OCI-LY7 (cell line): Measurements from ENCODE around the gene PDK1. TPM values are rescaled to one million over a fixed set of nuclear protein-coding genes. Genes with fewer than 3 reads are reported as not detected.
"Not testable (repeated sequence)": the region's sequence is repeated elsewhere in the genome, so short reads cannot be mapped to it uniquely, and the experiment has no call there.

Experiments used
- BruUV-seq: library from RNA; stranded (reverse); fragments of 400-500 nt; replicated peaks from 2 replicates; lab custom pipeline; 2021; lab: Mats Ljungman, UMichigan
- CTCF ChIA-PET: fragments of 300-600 bp; sonication (Branson Sonifier 250); formaldehyde crosslinking; loops from one replicate; lab custom pipeline; 2022; ENCODE audit warnings: antibody characterized with exemption; ENCODE audit not compliant: unreplicated experiment; lab: Charles Lee
- POLR2A ChIA-PET: fragments of 300-600 bp; sonication (Branson Sonifier 250); formaldehyde crosslinking; loops from one replicate; lab custom pipeline; 2022; ENCODE audit warnings: antibody characterized with exemption; lab: Charles Lee
- DNase-seq: peaks from one replicate; pipeline ENCODE4 v3.0.0-alpha.2; 2015; ENCODE audit warnings: low spot score
- H2AFZ ChIP-seq: fragments of 200-600 bp; sonication (generic), shearing (Covaris generic); 2 replicates; pipeline ENCODE4 v1.6.1; 2014; ENCODE audit warnings: mild to moderate bottlenecking, antibody characterized with exemption, low read length, moderate library complexity
- H3K27ac ChIP-seq: fragments of 200-600 bp; sonication (generic); 2 replicates; pipeline ENCODE4 v1.5.1; 2014; ENCODE audit warnings: mixed run types, low read depth, mild to moderate bottlenecking, moderate library complexity, low read length, inconsistent platforms; ENCODE audit not compliant: poor library complexity, severe bottlenecking
- H3K36me3 ChIP-seq: fragments of 200-600 bp; sonication (generic); 2 replicates; pipeline ENCODE4 v1.6.1; 2014; ENCODE audit warnings: mild to moderate bottlenecking, antibody characterized with exemption, low read length, moderate library complexity, mixed read lengths; ENCODE audit not compliant: insufficient read depth
- H3K4me1 ChIP-seq: fragments of 200-600 bp; sonication (generic); 2 replicates; pipeline ENCODE4 v1.5.1; 2014; ENCODE audit warnings: mild to moderate bottlenecking, low read length; ENCODE audit not compliant: insufficient read depth, poor library complexity, severe bottlenecking
- H3K4me2 ChIP-seq: fragments of 200-600 bp; sonication (generic); 2 replicates; pipeline ENCODE4 v1.6.1; 2014; ENCODE audit warnings: mild to moderate bottlenecking, low read length
- H3K4me3 ChIP-seq: fragments of 200-600 bp; sonication (generic); 2 replicates; pipeline ENCODE4 v1.5.1; 2014; ENCODE audit warnings: mild to moderate bottlenecking, low read depth, low read length; ENCODE audit not compliant: poor library complexity, severe bottlenecking
- H3K79me2 ChIP-seq: fragments of 200-600 bp; sonication (generic); 2 replicates; pipeline ENCODE4 v1.6.1; 2016; ENCODE audit warnings: low read depth, mild to moderate bottlenecking, low read length, moderate library complexity, mixed read lengths; ENCODE audit not compliant: insufficient read depth
- H3K9me2 ChIP-seq: fragments of 200-600 bp; sonication (generic); 2 replicates; pipeline ENCODE4 v1.6.1; 2016; ENCODE audit warnings: mild to moderate bottlenecking, low read length, mixed read lengths; ENCODE audit not compliant: insufficient read depth
- H3K9me3 ChIP-seq: fragments of 200-600 bp; sonication (generic); 2 replicates; pipeline ENCODE4 v1.6.1; 2014; ENCODE audit warnings: mild to moderate bottlenecking, mixed run types, low read length, mixed read lengths
- H4K20me1 ChIP-seq: fragments of 200-600 bp; sonication (generic); 2 replicates; pipeline ENCODE4 v1.6.1; 2014; ENCODE audit warnings: mild to moderate bottlenecking, antibody characterized with exemption, low read length, moderate library complexity, mixed read lengths; ENCODE audit not compliant: insufficient read depth
- CTCF ChIP-seq: fragments of 200-600 bp; sonication (generic); conservative IDR thresholded peaks from 2 replicates; pipeline ENCODE4 v1.5.1; 2014; ENCODE audit warnings: mild to moderate bottlenecking, antibody characterized with exemption, low read length, moderate library complexity, mixed read lengths
- EZH2phosphoT487 ChIP-seq: fragments of 200-600 bp; sonication (generic); IDR thresholded peaks from 2 replicates; pipeline ENCODE4 v1.6.1; 2018; ENCODE audit warnings: low read depth, borderline replicate concordance, mild to moderate bottlenecking, mixed run types, antibody characterized with exemption, low read length, moderate library complexity, mixed read lengths
- intact Hi-C: fragments of 100-400 bp; cut with micrococcal nuclease; formaldehyde crosslinking; loops from one replicate; pipeline ENCODE4 v1.10.0; 2022; ENCODE audit not compliant: unreplicated experiment
- total RNA-seq, 2 experiments: library from RNA; depleted of rRNA in 1 of 2; stranded (reverse); fragments of >200 nt in 1 of 2; shearing (Covaris generic) in 1 of 2; gene quantifications; 2 replicates each; pipeline ENCODE4 v1.2.3, GENCODE V29; 2014 to 2022

Gene PDK1
- total RNA-seq, 2 experiments from 2014 or later = 29.3 to 42.4 TPM

- no peaks in the 10 kb centered on the region for H3K9me3 ChIP-seq
- no peak overlapping the region for H3K4me2 ChIP-seq
- DNase-seq = peak; percentile 8
- no peaks in the 10 kb centered on the region for H3K4me1 ChIP-seq
- H3K36me3 ChIP-seq = no peaks in the 10 kb centered on the region
- no peak for TF ChIP-seq CTCF
- no peak for TF ChIP-seq EZH2phosphoT487
- H4K20me1 ChIP-seq = no peaks in the 10 kb centered on the region
- no TSS peak for BruUV-seq
- H3K27ac ChIP-seq = no peak overlapping the region
- ChIA-PET CTCF (no interaction called here), POLR2A (no interaction called here)
- intact Hi-C loops = no loop called here
- no peaks in the 10 kb centered on the region for H3K9me2 ChIP-seq
- H2AFZ ChIP-seq = no peak overlapping the region
- H3K4me3 ChIP-seq = no peak overlapping the region
- H3K79me2 ChIP-seq = no peaks in the 10 kb centered on the region
Measured at GRCh38 chr2:172525601-172526000, 30.3 kb upstream of the PDK1 start.

DNA sequence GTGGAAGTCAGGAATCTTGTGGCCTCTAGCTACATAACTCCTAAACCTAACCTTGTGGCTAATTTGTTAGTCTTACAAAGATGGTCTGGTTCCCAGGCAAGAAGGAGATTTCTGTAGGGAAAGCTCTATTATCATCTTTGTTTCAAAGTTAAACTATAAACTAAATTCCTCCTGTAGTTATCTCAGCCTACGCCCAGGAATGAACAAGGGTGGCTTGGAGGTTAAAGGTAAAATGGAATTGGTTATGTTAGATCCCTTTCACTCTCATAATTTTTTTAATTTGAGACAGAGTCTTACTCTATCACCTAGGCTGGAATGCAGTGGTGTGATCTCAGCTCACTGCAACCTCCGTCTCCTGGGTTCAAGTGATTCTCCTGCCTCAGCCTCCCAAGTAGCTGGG, 24.6 kb upstream of the PDK1 start:
- no peaks in the 10 kb centered on the region for H3K4me1 ChIP-seq
- H3K27ac ChIP-seq = no peak overlapping the region
- ChIA-PET POLR2A (interaction anchor here (0.6 to 1.3 kb wide), 3 partner anchors 9 to 328 kb away, joined by 3 to 5 read pairs (median 3); no protein-coding TSS in a partner anchor), CTCF (no interaction called here)
- no peaks in the 10 kb centered on the region for H3K79me2 ChIP-seq
- no peak overlapping the region for H3K4me2 ChIP-seq
- no peaks in the 10 kb centered on the region for H3K36me3 ChIP-seq
- intact Hi-C loops = no loop called here
- no peak overlapping the region for H2AFZ ChIP-seq
- no peak for DNase-seq
- no peaks in the 10 kb centered on the region for H3K9me2 ChIP-seq
- no peak for TF ChIP-seq CTCF
- TF ChIP-seq EZH2phosphoT487 = no peak
- no peak overlapping the region for H3K4me3 ChIP-seq
- 0 out of 2 replicates have a peak, but pooled peaks cover 6% of the 10 kb centered on the region for H3K9me3 ChIP-seq
- no peaks in the 10 kb centered on the region for H4K20me1 ChIP-seq
- BruUV-seq = no TSS peak

DNA sequence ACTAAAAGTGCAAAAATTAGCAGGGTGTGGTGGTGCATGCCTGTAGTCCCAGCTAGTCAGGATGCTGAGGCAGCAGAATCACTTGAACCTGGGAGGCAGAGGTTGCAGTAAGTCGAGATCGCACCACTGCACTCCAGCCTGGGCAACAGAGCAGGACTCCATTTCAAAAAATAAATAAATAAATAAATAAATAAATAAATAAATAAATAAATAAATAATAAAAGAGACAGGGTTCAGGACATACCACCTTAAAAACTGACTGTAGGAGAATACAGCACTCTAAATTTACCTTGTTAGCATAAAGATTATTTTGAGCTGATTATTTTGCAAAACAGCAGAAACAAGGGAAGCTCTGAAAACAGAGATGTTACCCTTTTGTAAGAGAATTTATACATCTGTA, 23.4 kb upstream of the PDK1 start:
- H3K4me1 ChIP-seq, H4K20me1 ChIP-seq, H3K4me2 ChIP-seq, POLR2A ChIA-PET, H3K4me3 ChIP-seq, H3K79me2 ChIP-seq, BruUV-seq, H3K9me2 ChIP-seq, intact Hi-C loops, DNase-seq, H2AFZ ChIP-seq, CTCF ChIA-PET, H3K36me3 ChIP-seq, H3K9me3 ChIP-seq, H3K27ac ChIP-seq: not testable (repeated sequence)
